Keratinocyte (primary cell): ENCODE results near the gene KRT23. TPM values are rescaled to one million over a fixed set of nuclear protein-coding genes. Genes with fewer than 3 reads are reported as not detected.
"Not testable (repeated sequence)": the region's sequence is repeated elsewhere in the genome, so short reads cannot be mapped to it uniquely, and the experiment has no call there.

Experiments used
- DNase-seq: peaks from one replicate; pipeline ENCODE4 v3.0.0-alpha.2; 2011; ENCODE audit warnings: low read depth, missing footprints, low spot score
- FAIRE-seq: peaks from 2 replicates; lab custom pipeline; 2011; peaks lifted over from hg19 to GRCh38; lab: Jason Lieb, UNC
- H2AFZ ChIP-seq: 2 replicates; pipeline ENCODE4 v1.6.0; 2012; ENCODE audit warnings: low read length, control low read depth, inconsistent platforms; ENCODE audit not compliant: control insufficient read depth
- H3K27ac ChIP-seq: 2 replicates; pipeline ENCODE4 v1.5.1; 2011; ENCODE audit warnings: low read length; ENCODE audit not compliant: control insufficient read depth, insufficient read depth
- H3K27me3 ChIP-seq: 3 replicates; pipeline ENCODE4 v1.6.0; 2011; ENCODE audit warnings: low read length; ENCODE audit not compliant: control insufficient read depth, insufficient read depth; ENCODE audit errors: extremely low read depth
- H3K36me3 ChIP-seq, 2 experiments: 2 replicates in 1 of 2; 3 replicates in 1 of 2; pipeline ENCODE4 v1.5.1; 2011; ENCODE audit warnings: low read length in 2 of 2, mild to moderate bottlenecking in 1 of 2; ENCODE audit not compliant: control insufficient read depth in 2 of 2, insufficient read depth in 2 of 2; ENCODE audit errors: extremely low read depth in 1 of 2
- H3K4me1 ChIP-seq: 3 replicates; pipeline ENCODE4 v1.5.1; 2011; ENCODE audit warnings: low read length; ENCODE audit not compliant: control insufficient read depth, insufficient read depth; ENCODE audit errors: extremely low read depth
- H3K4me2 ChIP-seq: 3 replicates; pipeline ENCODE4 v1.6.0; 2011; ENCODE audit warnings: low read depth, low read length; ENCODE audit not compliant: control insufficient read depth, insufficient read depth; ENCODE audit errors: extremely low read depth
- H3K4me3 ChIP-seq, 3 experiments: fragments of 200-600 bp in 1 of 3; sonication (generic) in 1 of 3; 2 replicates in 2 of 3; 3 replicates in 1 of 3; pipeline ENCODE4 v1.5.1; 2011 to 2016; ENCODE audit warnings: low read length in 3 of 3, mild to moderate bottlenecking in 3 of 3, control low read depth in 2 of 3, inconsistent platforms in 1 of 3, low read depth in 1 of 3, mixed read lengths in 1 of 3, mixed run types in 1 of 3, moderate library complexity in 1 of 3; ENCODE audit not compliant: control insufficient read depth in 2 of 3, insufficient read depth in 2 of 3; ENCODE audit errors: extremely low read depth in 1 of 3
- H3K79me2 ChIP-seq: 2 replicates; pipeline ENCODE4 v1.6.0; 2012; ENCODE audit warnings: low read length; ENCODE audit not compliant: control insufficient read depth, insufficient read depth
- H3K9ac ChIP-seq: 3 replicates; pipeline ENCODE4 v1.6.0; 2011; ENCODE audit warnings: low read length; ENCODE audit not compliant: control insufficient read depth, insufficient read depth; ENCODE audit errors: extremely low read depth
- H3K9me1 ChIP-seq: 3 replicates; pipeline ENCODE4 v1.6.0; 2011; ENCODE audit warnings: low read length; ENCODE audit not compliant: control insufficient read depth, insufficient read depth; ENCODE audit errors: extremely low read depth
- H3K9me3 ChIP-seq: 2 replicates; pipeline ENCODE4 v1.5.1; 2012; ENCODE audit warnings: low read depth, low read length; ENCODE audit not compliant: control insufficient read depth
- H4K20me1 ChIP-seq: 3 replicates; pipeline ENCODE4 v1.6.0; 2011; ENCODE audit warnings: low read length; ENCODE audit not compliant: control insufficient read depth, insufficient read depth; ENCODE audit errors: extremely low read depth
- EZH2 ChIP-seq: IDR thresholded peaks from one replicate; pipeline ENCODE4 v1.6.1; 2012; ENCODE audit warnings: inconsistent platforms, mild to moderate bottlenecking, low read length, moderate library complexity
- dilution Hi-C: fragments of 300-500 bp; cut with MboI; formaldehyde crosslinking; loops from one replicate; pipeline ENCODE4 v1.7.0; 2020; ENCODE audit warnings: low sequenced_read_pairs; ENCODE audit not compliant: extremely low pct_ligation_motif_present
- polyA plus RNA-seq, 5 experiments: library from polyadenylated mRNA; depleted of rRNA in 3 of 5; stranded (reverse) in 3 of 5; stranded (forward) in 1 of 5; unstranded in 1 of 5; fragments of >200 nt; gene quantifications; 1 replicate in 1 of 5; 2 replicates in 3 of 5; 3 replicates in 1 of 5; pipeline versions ENCODE4 v1.2.1 to v1.2.3, GENCODE V29; 2011 to 2012; ENCODE audit warnings: missing spikeins in 2 of 5, low read depth in 1 of 5, low replicate concordance in 1 of 5
- TF ChIP-seq, protein P1 (sequence below), 3 experiments: IDR thresholded peaks in 1 of 3; conservative IDR thresholded peaks in 1 of 3; optimal IDR thresholded peaks in 1 of 3; 2 replicates in 2 of 3; 3 replicates in 1 of 3; pipeline versions ENCODE3 to v1.5.1; 2011; ENCODE audit warnings: low read length in 3 of 3, mild to moderate bottlenecking in 3 of 3, moderate library complexity in 2 of 3, control low read depth in 1 of 3, inconsistent platforms in 1 of 3; ENCODE audit not compliant: insufficient read depth in 2 of 3; ENCODE audit errors: extremely low read depth in 1 of 3

Gene KRT23
- polyA plus RNA-seq, 1 donor (not counting 4 experiments of a cell fraction or from before 2014, with no cell fraction given) = 8.2 TPM

DNA sequence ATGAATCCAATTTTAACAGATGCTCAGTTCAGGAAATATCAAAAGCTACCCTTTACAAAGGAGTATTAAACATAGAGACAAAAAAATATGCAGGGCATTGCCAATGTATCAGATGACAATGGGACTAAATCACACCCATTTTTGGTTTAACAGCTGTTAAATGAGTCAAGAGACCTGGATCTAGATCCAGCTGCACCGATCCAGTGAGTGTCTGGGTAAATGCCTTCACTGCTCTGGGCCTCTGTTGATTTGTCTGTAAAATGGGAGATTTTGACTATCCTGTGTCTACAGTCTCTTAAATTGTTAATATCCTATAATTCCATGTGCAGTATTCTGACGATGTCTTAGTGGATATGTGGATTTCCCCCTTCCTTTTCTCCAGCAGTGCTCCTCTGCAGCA lies 16.4 kb downstream of the KRT23 start:
- dilution Hi-C loops = no loop called here
- peak; percentile 67 for FAIRE-seq
- no peak for DNase-seq
- Histone ChIP-seq H3K4me3 (no peak overlapping the region), H3K9ac (no peak overlapping the region), H3K27ac (no peak overlapping the region), H3K9me3 (no peaks in the 10 kb centered on the region), H3K79me2 (no peaks in the 10 kb centered on the region), H3K27me3 (no peaks in the 10 kb centered on the region), H3K36me3 (no peaks in the 10 kb centered on the region), H3K9me1 (no peaks in the 10 kb centered on the region), H3K4me1 (peaks cover 18% of the 10 kb centered on the region), H4K20me1 (no peaks in the 10 kb centered on the region), H2AFZ (no peak overlapping the region), H3K4me2 (no peak overlapping the region)
- TF ChIP-seq, protein P1, sequence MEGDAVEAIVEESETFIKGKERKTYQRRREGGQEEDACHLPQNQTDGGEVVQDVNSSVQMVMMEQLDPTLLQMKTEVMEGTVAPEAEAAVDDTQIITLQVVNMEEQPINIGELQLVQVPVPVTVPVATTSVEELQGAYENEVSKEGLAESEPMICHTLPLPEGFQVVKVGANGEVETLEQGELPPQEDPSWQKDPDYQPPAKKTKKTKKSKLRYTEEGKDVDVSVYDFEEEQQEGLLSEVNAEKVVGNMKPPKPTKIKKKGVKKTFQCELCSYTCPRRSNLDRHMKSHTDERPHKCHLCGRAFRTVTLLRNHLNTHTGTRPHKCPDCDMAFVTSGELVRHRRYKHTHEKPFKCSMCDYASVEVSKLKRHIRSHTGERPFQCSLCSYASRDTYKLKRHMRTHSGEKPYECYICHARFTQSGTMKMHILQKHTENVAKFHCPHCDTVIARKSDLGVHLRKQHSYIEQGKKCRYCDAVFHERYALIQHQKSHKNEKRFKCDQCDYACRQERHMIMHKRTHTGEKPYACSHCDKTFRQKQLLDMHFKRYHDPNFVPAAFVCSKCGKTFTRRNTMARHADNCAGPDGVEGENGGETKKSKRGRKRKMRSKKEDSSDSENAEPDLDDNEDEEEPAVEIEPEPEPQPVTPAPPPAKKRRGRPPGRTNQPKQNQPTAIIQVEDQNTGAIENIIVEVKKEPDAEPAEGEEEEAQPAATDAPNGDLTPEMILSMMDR (optimal IDR thresholded peaks at IDR 0.05 in 1 of 3, IDR thresholded peaks at IDR 0.05 in 1 of 3, conservative IDR thresholded peaks at IDR 0.05 in 1 of 3; ENCODE audit: extremely low read depth in 1 of 3, insufficient read depth in 2 of 3, low read length in 3 of 3) = no peak
- no peak for TF ChIP-seq EZH2

- H3K4me2 ChIP-seq, H4K20me1 ChIP-seq, H3K36me3 ChIP-seq, H3K9ac ChIP-seq, H2AFZ ChIP-seq, H3K4me3 ChIP-seq, DNase-seq, H3K27me3 ChIP-seq, H3K9me3 ChIP-seq, dilution Hi-C loops, H3K9me1 ChIP-seq, H3K79me2 ChIP-seq, FAIRE-seq: not testable (repeated sequence)
- Histone ChIP-seq H3K27ac (peak overlapping the region; percentile 99), H3K4me1 (peaks cover 38% of the 10 kb centered on the region)
Measured at GRCh38 chr17:40917116-40917515, 20.3 kb downstream of the KRT23 start.

DNA sequence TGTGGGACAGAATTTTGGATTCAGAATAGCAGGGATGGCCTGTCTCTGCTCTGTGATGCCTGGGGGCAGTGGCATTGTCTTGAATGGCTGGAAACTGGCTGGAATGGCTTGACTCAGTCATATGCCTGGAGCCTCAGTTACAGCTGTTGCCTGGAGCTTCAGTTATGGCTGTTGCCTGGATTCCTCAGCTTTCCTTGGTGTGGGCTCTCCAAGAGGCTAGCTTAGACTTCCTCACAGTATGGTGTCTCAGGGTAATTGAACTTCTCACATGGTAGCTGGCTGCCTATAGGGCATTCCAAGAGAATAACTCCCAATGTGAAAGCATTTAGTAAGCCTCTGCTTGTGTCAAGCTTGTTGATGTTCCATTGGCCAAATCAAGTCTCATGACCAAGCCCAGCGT lies 21.1 kb downstream of the KRT23 start:
- Histone ChIP-seq H3K27me3 (no peaks in the 10 kb centered on the region), H3K9ac (peak overlapping the region; percentile 58), H3K4me2 (no peak overlapping the region), H4K20me1 (no peaks in the 10 kb centered on the region), H3K27ac (peak overlapping the region; percentile 99), H3K9me3 (no peaks in the 10 kb centered on the region), H3K36me3 (no peaks in the 10 kb centered on the region), H3K4me1 (peaks cover 41% of the 10 kb centered on the region), H3K9me1 (no peaks in the 10 kb centered on the region), H2AFZ (peak overlapping the region; percentile 64), H3K4me3 (no peak overlapping the region), H3K79me2 (no peaks in the 10 kb centered on the region)
- TF ChIP-seq, protein P1 (optimal IDR thresholded peaks at IDR 0.05 in 1 of 3, IDR thresholded peaks at IDR 0.05 in 1 of 3, conservative IDR thresholded peaks at IDR 0.05 in 1 of 3; ENCODE audit: extremely low read depth in 1 of 3, insufficient read depth in 2 of 3, low read length in 3 of 3) = no peak
- TF ChIP-seq EZH2 = no peak
- no peak for FAIRE-seq
- dilution Hi-C loops = no loop called here
- peak; percentile 52 for DNase-seq
